GM23248 (cell line): Measurements from ENCODE around the gene QSOX2.

Experiments
- EZH2 ChIP-seq: fragments of 200-600 bp; sonication (generic); IDR thresholded peaks from 2 replicates; pipeline ENCODE4 v1.6.1; 2018; ENCODE audit warnings: antibody characterized with exemption, mild to moderate bottlenecking; ENCODE audit not compliant: insufficient read depth, poor library complexity, severe bottlenecking
- EZH2phosphoT487 ChIP-seq: fragments of 200-600 bp; sonication (generic); IDR thresholded peaks from 2 replicates; pipeline ENCODE4 v1.6.1; 2018; ENCODE audit warnings: antibody characterized with exemption, moderate library complexity, mild to moderate bottlenecking, low read depth; ENCODE audit not compliant: insufficient read depth

DNA sequence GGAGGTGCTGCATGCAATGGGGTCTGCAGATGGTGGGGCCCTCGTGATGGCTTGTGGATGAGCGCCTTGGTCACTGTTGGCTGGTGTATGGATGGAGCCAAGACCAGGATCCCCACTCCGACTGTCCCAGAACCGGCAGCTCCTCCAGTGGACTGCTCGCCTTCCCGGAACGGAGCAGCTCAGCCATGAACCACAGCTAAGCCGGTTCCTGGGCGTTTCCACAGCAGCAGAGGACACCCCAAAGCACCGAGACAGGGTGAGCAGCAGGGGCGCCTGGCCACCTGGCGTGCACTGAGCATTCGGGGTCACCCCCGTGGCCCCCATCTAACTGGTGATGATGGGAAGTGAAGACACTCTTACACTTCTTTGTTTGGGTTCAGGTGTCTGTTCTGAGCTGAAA lies 32.1 kb upstream of the QSOX2 start:
- TF ChIP-seq EZH2 (no peak), EZH2phosphoT487 (no peak)
